ENCODE measurements around the gene HPSE2.
A peak's percentile ranks its signal among the peaks of the same experiment; 100 is the strongest.
"Not testable (repeated sequence)": the region's sequence is repeated elsewhere in the genome, so short reads cannot be mapped to it uniquely, and the experiment has no call there.

HPSE2 gene

DNA sequence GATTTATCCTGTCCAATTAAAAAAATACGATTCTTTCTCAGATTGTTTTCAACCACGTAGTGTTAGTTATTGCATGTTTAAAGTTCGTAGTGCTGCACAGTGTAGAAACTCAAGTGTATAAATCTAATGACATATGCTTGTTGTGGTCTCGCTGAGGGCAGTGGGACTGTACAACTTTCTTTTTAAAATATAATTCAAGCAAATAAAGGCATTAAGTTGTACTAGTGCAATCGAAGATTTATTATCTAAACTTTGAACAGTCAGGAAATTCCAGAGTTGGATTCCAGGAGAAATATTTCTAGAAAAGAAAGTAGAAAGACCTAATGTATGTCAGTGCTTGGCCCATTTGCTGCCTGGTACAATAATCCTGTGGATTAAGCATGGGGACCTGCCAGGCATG, 664.8 kb downstream of the HPSE2 start:
- DNase-seq = no peak

DNA sequence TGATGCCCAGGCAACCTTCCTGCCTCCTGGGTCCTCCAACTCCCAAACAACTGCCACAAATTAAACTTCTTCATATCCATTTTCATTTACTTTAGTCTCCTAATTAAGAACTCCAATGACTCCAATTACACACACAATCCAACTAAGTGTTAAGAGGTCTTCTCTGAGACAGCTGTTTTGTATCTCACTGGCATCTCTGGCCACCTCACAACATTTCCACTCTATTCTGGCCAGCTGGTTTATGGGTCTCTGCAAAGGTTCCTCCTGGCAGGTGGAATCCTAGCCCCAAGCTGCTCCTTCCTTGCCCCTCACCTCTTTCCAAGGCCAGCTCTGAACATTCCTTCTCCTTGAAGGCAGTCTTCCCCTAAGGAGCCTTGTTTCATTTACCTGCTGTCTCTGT, 665.8 kb downstream of the HPSE2 start:
- no peak for DNase-seq

DNA sequence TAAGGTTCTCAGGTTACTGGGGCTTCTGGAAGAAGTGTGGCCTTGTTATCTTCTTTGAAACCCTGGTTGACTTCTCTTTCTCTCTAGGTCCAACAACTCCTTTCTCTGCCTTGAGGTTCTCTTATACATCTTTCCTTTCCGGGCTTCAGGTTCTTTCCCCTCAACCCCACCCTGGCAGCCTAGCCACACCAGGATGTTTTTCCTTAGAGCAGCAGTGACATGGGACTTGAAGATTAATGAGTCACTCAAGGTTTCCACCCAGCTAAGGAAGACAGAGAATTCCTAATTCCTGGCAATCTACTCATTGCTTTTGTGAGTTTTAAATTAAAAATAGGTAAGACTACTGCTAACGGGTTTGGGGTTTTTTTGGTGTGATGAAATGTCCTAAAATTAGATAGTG, 667.1 kb downstream of the HPSE2 start:
- DNase-seq = no peak

DNA sequence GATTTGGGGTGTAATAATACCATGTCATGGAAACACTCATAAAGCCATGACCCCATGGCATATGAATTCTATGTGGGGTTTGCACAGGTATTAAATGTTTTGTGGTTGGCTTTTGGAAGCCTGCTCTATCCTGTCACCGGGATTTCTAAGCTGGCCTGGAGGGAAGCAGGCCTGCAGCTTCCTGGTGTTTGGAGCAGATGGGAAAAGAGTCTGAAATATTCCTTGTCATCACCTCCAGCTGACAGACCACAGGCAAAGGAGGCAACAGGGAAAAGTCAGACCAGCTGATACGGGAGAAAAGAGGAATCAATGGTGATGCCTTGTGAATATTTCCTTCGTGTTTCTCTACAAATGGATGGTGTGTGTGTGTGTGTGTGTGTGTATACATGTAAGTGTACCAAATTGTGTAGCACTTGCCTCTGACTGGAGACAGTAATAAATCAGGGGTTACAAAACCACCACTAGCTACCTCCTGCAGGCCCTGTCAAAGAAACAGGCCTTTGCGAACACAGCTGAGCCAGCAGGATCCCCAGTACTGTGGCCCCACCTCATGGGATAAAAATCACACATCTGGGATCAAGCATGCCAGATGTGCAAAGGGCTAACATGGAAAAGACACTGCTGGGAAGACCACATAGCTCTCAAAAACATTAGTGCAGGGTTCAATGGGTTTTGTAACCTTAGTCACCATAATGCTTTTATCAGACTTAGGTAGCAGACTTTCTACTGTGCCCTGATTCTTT, 668.1 kb downstream of the HPSE2 start:
- DNase-seq = no peak

DNA sequence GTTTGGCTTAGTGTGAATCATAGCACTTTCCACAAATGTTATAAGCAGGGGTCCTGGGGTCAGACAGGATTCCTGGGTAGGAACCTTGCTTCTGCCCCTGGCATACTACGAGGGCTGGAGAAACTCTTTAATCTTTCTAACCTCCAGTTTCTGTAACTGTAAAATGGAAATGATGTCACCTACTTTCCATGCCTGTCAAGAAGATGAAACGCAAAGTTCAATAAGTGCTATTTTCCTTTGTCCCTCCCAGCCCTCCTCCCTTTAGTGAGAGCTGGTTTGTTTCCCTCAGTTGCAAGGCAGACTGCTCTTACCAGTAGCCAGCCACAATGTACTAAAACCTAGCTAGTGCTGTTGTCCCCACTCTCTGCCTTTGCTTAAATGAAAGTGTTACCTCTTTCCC, 671.8 kb downstream of the HPSE2 start:
- DNase-seq = no peak

DNA sequence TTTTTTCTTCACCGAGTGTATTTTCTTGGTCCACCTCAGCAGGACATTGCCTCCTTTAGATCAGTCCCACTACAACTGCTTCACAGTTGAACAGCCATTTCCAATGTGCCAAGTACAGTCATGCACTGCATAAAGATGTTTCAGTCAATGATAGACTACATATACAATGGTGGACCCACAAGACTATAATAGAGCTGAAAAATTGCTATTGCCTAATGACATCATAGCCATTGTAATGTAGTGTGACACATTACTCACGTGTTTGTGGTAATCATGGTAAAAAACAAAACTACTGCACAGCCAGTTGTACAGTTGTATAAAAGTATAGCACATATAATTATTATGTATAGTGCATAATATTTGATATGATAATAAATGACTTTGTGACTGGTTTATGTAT, 675.1 kb downstream of the HPSE2 start:
- no peak for DNase-seq

GRCh38 chr10:98556061-98556460, 679.6 kb downstream of the HPSE2 start:
- no peak for DNase-seq

- DNase-seq = no peak
These were observed 680.5 kb downstream of the HPSE2 start for GRCh38 chr10:98555021-98555619.

- not testable (repeated sequence) for DNase-seq
These were observed 694.1 kb downstream of the HPSE2 start for GRCh38 chr10:98541561-98541960.

DNA sequence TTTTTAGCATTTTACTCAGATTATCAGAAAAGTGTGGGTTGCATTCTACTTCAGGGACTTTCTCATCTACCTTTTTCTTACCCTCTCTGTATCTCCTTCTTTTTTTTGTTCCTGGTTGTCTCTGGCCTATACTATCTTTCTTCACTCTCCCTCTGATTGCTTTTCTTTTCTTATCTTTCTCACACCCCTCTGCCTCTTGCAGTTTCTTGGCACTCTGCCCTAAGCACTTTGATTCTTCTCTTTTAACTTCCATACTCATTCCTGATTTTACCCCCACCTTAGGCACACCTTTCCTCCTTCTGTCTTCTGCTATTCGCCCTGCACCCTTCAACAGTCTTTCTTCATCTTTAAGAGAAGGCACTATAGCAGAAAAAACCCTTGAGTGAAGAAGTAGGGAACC, 696.1 kb downstream of the HPSE2 start:
- no peak for DNase-seq

- no peak for DNase-seq
These were observed 697.2 kb downstream of the HPSE2 start for GRCh38 chr10:98538472-98538871.

GRCh38 chr10:98536551-98536950, 699.1 kb downstream of the HPSE2 start:
- DNase-seq = no peak

DNA sequence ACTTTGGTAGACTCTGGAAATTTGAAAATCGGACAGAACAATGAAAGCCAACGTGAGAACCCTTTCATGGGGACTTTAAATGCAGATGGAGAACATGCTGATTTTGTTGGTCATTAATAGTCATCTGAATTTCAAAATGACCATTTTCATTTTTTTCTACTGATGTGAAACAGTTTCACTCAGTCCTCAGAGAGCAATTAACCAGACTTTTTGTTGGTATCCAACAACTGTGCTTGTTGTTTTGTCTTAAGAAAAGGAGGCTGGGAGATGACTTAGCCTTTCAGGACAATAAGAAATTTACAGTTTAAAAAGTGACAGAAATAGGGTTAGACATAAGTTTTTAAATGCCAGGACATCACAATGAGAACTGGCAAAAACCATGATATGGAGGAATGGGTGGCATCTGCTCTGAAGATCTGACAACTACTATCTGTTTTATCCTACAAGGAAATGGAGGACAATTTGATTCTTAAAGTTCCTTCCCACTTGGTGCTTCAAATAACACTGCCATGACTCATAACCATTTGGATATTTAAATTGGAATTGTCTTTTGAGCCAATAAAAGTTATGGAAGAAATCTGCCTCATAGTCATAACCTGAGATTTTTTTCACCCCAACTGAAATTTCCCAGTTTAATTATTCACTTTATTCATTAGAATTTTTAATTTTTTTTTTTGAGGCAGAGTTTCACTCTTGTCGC, 701.8 kb downstream of the HPSE2 start:
- no peak for DNase-seq

GRCh38 chr10:98533241-98533640, 702.4 kb downstream of the HPSE2 start:
- DNase-seq = no peak

DNA sequence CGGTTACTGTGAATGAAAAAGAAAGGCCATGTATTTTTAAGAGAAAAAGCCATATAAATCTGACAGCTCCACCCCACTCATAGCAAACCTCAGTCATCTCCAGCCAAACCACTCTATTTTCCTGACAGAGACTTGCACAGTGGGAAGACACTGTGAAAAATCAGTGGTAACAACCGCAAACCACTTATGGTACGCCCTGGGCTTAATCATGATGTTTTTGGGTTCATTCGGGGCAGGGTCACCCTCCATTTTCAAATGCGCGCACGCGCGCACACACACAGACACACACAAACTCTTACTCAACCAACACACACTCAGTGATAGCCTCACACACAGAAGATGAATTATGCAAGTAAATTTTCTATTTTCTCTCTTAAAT, 706.9 kb downstream of the HPSE2 start:
- DNase-seq = no peak

DNA sequence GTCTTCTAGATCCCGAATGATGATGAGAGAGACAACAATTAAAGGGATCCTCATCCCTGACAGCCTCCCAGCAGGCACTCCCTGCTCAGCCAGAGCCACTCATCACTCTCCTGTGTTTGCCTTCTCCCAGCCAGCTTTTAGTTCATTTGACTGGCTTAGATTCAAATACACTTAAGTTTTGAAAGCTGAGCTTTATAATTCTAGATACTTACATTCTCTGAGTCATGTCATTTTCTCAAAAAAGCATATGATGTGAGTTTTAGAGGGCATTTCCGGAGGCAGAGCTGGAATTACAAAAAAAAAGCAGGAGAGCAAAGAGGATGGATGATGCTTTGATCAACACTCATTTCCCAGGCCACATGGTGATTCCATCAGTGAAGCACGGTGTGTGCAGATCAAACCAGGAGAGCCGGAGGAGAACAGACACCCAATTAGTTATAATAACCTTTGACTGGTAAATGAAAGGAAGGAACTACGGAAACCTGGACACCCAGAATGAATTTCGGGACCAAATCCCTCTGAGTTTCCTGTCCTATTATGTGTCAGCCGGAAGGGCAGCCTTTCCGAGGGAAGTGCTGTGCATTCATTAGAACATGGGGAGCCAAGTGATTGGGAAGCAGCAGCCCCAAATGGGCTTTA, 707.4 kb downstream of the HPSE2 start:
- no peak for DNase-seq

DNA sequence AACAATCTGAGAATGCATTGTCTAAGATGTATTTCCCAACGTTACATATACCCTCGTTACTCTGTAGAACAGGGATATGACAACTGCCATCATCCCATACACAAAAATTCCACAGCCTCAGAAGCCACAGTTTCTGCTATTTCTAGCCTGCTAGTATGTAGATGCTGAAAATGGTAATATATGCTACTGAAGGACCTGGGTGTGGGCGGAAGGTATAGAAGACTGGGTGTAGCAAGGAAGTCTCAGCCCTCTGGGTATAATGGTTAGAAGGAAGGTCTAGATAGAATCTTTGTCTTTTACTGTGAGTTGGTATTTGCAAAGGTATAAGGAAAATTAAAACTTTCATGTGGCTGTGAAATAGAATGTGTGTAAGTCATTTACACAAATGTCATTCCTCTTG, 709.7 kb downstream of the HPSE2 start:
- DNase-seq = no peak

- no peak for DNase-seq
These were observed 711.5 kb downstream of the HPSE2 start for GRCh38 chr10:98524124-98524523.

DNA sequence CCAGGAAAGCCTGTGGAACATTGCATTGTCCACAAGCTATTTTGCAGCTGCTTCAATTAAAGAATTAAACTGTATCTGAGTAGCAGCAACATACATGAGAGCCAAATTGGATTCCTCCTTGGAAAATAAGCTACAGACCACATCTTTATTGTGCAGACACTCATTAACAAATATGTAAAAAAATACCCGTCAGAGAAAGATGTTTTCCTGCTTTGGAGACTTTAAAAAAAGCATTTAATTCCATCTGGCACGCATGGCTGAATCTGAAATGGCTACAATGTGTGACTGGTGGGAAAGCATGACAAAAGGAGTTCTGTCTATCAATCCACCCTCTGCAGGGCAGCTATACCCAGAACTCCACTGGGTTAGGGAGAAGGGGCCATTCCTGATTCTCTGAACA, 715.8 kb downstream of the HPSE2 start:
- DNase-seq = no peak

DNA sequence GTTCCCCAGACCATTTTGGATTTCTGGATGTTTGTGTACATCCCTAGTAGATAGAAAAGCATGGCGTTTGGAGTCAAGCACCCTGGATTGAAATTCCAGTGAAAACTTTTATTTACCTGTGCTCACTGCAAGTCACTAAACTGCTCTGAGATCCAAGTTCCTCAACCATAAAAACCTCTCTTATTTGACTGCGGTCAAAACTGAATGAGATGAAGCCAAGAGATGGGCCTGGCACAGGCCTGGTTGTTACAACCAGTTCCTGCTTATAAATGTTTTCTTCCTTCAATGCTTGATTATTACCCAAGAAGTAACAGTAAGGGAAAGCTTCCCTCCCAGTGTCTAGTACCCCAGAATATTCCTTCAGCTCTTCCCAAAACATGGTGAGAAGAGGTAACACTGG, 718.0 kb downstream of the HPSE2 start:
- no peak for DNase-seq

GRCh38 chr10:98516352-98516751, 719.3 kb downstream of the HPSE2 start:
- no peak for DNase-seq

- DNase-seq = no peak
These were observed 721.9 kb downstream of the HPSE2 start for GRCh38 chr10:98513704-98514103.

DNA sequence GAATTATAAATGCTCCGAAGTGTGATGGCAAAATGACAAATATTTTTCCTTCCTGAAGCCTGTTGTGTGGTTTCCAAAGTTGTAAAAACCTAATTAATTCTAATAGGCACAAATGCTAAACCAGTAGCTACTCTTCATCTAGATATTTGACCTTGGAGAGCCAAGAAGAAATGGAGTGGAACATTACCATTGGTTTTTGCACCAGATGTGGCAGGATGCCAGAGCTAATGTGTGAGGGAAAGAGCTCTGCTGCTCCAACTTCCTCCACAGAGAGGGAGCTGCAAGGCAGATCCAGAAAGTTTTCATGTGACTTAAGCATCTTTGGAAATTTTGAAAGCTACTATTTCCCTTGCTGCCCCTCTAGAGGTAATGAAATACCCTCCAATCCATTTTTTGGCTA, 723.8 kb downstream of the HPSE2 start:
- peak in 3 of 51 donors; percentile 2 to 13 (median 6) for DNase-seq
